GM21367 (cell line): ENCODE data around the gene MTF1.
"Not testable (repeated sequence)": the region's sequence is repeated elsewhere in the genome, so short reads cannot be mapped to it uniquely, and the experiment has no call there.

Experiments used
- ATAC-seq: cut with Tn5 transposase; IDR thresholded peaks from one replicate; pipeline ENCODE4 v1.9.1; 2021; ENCODE audit not compliant: unreplicated experiment

MTF1 gene

DNA sequence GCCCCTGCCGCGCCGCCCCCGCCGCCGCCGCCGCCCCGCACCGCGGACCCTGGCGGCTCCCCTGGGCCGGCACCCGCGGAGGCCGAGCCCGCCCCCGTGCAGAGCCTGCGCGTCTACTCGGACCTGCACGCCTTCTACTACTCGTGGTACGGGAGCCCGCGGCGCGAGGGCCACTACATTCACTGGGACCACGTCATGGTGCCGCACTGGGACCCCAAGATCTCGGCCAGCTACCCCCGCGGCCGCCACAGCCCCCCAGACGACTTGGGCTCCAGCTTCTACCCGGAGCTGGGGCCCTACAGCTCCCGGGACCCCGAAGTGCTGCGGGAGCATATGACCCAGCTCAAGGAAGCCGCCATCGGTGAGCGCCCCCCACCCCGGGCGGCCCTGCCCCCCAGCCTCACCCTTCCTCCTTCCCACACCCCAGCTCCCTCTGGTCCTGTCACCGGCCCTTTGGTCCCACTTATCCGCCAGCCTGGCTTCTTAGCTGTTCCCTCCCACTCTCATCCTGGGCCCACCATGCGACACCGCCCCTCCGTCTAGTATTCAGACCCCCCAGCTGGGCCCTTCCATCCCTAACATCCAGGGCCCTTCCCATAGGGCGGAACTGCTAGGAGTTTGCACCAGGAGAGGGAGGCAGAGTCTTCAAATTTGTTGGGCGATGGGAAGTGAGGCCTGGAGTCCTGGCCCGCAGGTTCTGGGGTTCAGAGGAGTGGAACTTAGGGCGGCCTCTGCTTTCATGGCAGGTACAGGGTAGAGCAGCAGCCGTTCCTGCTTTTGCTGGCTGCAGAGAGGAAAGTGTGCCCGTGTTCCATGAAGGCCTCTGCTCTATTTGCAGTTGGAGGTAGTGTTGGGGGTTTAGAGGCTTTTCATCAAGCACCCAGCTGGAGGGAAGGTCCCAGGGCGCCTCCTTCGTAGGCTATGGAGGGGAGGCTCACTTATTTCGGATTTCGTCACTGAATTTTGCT is 64.7 kb downstream of the MTF1 start:
- ATAC-seq: no peak

DNA sequence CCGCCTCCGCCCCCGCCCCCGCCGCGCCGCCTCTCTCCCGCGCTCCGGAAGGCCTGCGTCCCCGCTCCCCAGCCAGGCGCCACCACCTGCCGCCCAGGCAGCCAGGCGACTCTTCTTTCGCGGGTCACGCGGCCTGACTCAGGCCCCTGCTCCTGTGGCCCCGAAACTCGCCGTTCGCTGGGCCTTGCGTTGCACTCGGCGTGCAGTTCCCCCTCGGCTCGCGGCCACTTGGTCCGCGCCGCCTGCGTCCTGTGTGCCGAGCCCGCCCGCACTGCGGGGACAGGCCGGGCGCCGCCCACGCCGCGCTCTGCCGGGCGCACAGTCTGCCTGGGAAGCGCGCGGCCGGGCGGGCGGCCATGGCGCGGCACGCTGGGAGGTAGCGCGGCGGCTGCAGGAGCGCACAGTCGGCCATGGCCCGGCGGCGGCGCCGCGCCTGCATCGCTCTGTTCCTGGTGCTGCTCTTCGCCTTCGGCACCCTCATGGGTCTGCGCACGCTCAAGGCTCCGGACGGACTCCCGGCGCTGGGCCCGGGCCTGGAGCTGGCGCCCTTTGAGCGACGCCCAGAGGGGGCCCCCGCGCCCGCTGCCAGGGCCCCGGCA is 65.5 kb downstream of the MTF1 start, which contains the start of gene MANEAL:
Gene MANEAL, plus strand, starts transcription at position 75 of the 599 bp plus-strand sequence. Its CDS starts 336 bp downstream, at position 411.
- no peak for ATAC-seq

DNA sequence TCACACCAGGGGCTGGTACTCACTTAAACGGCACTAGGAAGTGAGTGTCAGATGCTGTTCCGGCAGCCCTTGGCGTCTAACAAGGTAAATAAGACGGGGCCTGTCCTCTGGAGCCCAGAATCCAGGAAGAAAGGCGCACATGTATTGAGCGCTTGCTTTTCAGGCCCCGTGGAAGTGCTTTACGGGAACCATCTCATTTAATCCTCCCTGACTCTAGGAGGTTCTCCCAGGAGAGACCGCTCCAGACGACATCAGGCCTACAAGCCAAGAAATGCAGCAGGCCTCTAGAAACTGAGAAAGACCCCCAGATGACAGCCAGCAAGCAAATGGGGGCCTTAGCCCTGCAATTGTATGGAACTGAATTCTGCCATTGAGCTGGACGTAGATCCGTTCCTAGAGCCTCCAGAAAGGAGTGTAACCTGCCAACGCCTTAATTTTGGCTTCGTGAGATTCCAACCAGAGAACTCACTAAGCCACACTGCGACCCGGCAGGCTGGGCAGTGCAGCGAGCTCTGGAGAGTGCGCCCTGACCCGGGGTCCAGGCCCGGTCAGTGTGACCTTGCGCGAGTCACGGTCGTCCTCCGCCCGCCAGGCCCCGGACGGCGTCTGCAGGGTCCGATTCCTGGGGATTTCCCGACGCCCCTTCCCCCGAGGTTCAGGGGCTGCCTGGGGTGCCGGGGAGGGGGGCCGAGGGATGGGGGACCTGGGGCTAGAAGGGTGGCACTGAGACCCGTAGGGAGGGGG is 66.3 kb downstream of the MTF1 start:
- no peak for ATAC-seq

DNA sequence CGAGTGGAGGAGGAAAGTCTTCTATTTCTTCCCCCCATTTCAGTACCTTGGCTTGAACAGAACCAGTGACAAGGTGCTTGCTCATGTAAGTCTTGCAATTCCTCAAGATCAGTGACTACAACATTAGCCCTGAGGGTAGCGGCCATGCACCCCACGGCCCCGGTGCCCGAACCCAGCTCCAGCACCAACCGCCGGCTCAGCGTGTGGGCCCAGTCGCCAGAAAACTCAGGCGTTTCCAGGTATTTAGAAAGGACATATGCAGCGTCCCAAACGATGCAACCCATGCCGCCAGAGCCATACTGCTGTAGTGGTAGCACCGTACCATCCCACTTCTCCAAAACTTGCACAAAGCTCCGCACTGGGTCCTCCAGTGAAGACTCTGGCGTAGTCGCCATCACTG is 76.9 kb downstream of the MTF1 start:
- ATAC-seq: no peak

DNA sequence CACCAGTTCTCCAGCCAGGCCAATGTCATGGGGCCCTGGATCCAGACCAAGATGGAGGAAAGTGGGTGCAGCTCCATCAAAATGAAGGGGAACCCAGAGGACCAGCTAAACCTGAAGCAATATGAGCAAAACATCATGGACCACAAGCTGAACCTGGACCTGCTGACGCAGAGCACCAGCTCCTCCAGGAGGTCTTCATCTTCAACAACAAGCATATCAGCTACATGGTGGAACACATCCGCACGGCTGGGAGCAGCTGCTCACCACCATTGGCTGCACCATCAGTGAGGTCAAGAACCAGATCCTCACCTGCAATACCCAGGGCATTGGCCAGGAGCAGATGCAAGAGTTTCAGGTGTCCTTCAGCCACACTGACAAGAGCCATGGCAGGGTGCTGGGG is 80.7 kb downstream of the MTF1 start:
- no peak for ATAC-seq

DNA sequence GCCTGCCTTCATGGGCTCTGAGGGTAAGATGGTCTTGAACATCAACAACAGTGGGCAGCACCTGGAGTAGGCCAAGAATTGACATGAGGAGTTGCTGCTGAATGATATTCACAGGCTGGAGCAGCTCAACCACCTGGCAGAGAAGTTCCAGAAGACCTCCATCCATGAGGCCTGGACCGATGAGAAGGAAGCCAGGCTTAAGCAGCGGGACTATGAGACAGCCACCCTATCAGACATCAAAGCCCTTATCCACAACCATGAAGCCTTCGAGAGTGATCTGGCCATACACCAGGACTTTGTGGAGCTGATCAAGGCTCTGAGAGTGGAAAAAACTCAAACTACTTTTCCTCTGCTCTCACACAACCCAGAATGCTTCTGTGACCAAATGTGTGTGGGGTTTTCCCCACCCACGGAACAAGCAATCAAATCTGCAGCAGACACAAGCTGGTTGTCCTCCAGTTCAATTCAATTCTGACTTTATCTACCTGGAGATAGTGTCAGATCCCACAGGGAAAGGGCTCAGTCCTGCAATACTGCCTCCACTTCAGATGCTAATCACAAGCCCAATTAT is 82.4 kb downstream of the MTF1 start:
- no peak for ATAC-seq

DNA sequence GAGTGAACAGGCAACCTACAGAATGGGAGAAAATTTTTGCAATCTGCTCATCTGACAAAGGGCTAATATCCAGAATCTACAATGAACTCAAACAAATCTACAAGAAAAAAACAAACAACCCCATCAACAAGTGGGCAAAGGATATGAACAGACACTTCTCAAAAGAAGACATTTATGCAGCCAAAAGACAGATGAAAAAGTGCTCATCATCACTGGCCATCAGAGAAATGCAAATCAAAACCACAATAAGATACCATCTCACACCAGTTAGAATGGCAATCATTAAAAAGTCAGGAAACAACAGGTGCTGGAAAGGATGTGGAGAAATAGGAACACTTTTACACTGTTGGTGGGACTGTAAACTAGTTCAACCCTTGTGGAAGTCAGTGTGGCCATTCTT is 88.0 kb downstream of the MTF1 start:
- ATAC-seq: not testable (repeated sequence)

DNA sequence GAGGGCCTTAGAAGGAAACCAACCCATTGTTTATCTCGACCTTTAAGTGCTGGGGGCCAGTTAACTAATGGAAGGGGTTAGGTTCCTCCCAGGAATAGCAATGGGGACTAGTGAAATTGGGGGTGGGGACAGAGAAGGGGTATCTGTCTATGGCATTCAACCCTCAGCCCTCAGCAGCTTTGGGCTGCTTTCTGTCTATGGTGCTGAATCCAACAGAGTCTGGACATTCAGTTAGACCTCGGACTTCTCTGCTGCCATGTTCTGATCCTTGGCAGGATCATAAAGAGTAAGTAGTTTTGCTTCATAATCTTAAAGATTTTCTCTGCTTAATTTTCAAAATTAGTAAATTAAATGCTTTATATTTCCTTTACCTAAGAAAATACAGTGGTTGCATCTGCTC is 91.9 kb downstream of the MTF1 start:
- no peak for ATAC-seq

DNA sequence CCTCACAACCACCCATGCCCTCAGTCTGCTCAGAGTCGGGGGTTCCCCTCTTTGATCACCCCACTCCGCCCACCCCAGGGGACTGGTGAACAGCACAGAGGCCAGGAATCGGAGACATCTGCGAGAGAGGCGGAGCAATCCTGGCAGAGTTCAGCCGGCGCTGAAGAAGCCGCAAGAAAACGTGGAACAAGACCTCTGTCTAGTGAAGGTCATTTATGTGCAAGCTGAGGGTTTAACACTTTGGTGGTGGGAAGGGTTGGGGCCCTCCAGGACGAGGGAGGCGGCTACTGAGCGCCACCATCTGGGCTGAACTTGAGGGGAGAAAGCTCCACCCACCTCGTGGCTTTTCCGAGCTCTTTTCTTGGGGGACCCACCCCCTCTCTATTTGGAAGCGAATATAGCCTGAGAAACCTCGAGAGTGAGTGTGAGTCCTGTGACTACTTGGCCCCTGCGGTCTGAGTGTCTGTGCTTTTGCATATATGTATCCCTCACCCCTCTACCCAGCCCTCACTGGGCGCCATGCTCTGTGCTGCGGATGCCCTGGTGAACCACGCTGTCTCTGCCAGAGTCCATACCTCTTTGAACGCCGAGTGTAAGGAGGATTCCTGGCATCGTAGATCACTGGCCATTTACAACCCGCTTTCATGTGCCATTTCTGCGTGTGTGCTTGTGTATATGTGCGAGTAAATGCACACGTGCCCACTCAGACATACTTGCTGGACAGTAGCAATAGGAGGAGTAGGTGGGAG is 93.3 kb downstream of the MTF1 start:
- no peak for ATAC-seq

DNA sequence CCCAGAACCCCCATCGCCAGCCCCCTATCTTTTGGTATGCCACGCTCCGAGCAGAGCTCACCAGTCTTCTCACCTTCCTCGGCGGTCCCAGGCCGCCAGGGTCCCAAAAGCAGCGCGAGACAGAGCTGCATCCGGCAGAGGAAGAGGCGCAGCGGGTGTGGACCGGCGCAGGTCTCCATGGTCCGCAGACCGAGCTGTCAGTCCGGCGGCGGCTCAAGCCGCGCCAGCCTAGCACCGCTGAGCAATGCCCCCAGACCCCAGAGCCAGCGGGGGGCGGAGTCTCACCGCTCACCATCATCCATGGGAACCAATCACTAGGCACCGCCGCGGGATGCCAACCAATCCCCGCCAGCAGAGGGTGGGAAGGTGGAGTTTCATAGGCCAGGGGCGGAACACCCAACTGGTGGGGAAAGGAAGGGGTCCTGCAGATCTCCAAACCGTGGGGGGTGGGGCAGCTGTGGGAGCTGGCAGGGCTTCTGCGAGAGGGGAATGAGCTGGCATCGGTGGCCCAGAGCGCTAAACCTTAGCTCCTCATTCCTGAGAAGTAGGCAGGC is 94.4 kb downstream of the MTF1 start, which contains the start of gene EPHA10:
Gene EPHA10, minus strand, starts transcription at position 233 of the 554 bp plus-strand sequence. Its CDS starts 54 bp downstream, at position 179.
- no peak for ATAC-seq

DNA sequence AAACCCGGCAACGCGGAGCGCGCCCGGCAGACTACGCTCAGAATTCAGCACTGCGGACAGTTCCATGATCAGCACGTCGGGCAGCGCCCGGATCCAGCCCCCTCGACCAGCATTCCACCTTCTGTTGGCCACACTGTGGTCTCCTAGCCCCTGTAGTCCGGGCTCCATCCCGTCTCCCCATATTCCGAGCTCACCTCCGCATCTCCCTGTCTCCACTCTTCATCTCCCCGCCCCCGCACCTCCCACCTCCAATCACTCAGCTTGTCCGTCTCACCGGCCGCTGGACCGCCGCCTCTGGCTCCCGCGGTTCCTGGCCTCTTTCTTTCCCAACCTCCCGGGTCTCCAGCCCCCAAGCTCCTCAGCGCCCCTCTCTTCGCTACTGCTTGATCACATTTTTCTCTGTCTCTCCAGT is 95.0 kb downstream of the MTF1 start:
- no peak for ATAC-seq

DNA sequence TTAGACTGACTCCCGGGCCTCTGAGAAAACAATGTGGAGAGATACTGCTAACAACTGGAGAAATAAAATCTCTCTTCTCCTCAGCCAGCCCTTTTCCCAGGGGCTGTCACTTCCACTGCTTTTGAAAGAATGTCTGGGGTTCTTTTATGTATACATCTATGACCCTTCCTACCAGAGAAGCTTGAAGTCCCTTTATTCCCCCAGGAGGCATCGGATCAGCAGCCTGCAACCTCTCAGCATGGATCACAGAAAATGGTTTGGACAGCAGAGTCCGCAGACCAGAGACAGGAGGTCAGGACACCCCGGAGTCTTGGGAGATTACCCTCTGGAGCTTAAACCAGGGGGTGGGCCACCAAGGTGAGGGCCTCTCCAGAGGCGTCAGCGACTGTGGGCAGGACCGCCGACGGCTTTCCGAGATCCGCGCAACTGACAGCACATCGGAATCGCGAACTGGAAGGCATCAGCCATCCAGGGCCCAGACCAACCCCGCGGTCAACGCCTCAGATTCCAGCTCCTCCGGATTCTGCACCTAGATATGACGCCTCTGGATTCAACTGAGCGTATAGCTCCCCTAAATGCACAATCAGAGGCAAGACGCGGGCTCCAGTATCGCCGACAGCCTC is 95.5 kb downstream of the MTF1 start:
- ATAC-seq: no peak

DNA sequence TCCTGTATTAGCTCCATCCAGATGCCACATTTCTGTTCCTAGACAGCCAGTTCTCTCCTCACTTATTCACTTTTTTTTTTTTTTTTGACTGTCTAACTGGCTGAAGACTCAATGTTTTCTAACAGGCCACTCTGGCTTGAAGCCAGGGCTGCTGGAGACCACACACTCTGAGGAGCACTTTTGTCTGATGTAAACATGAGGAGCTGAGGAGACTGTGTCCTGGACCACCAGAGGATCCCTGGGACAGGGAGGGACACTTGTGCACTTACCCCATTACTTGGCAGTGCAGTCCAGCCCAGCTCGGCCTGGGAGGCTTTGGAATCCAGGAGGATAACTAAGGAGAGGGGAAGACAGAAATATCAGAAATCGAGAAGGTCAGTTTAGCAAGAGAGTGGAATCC is 96.9 kb downstream of the MTF1 start:
- no peak for ATAC-seq

DNA sequence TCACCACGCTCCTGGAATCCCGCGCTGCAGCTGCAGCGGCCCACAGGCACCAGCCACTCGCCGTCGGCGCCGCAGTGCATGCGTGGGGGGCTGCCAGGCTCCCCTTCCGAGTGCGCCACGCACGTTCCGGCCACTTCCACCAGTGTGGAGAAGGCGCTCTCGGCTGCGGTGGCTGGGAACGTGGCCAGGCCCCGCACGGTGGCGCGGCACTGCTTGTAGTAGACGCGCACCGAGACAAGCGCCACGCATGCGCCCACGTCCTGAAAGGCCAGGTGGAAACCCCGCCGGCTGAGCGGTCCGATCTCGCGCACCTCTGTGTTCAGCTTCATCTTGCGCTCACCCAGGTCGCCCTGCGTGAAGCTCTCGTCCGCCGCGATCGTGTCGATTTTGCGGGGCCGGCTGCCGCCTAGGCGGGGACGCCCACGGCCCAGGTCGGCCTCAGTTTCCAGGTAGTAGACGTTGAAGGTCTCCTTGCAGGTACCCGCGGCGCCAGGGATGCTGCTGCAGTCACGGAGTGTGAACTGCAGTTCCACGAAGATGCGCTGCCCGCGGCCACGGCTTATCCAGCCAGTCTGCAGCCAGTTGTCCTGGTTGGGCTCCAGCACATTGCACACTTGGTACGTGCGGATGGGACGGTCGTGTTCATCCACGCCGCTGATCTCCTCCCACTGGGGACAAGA is 97.8 kb downstream of the MTF1 start:
- ATAC-seq: no peak
